ENCODE data around the gene DNMBP. TPM values are rescaled to one million over a fixed set of nuclear protein-coding genes. Genes with fewer than 3 reads are reported as not detected.

The DNMBP gene
- total and polyA plus RNA-seq, 2 of the 8 experiments (the other 6 are each of a cell fraction or from before 2014, with no cell fraction given), result 19.1 to 26.4 TPM

DNA sequence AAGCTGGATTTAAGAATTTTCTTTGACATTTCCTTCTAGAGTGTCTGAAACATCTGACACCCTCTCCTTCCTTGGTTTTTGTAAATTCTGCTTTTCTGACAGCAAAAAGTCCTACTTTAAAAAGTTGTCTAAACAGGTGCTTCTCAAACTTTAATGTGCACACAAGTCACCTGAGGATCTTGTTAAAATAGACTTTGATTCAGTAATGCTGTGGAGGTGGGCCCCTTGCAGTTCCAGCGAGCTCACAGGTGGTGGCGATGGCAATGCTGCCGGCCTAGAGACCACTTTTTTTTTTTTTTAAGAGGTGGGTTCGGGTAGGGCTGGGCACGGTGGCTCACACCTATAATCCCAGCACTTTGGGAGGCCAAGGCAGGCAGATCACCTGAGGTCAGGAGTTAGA, 150.2 kb downstream of the DNMBP start:
- H4K20me1 ChIP-seq (replicated peaks in 1 of 2; ENCODE audit: control insufficient read depth in 1 of 2, insufficient read depth in 2 of 2, low read length in 2 of 2), result no peaks in the 10 kb centered on the region
- H2AFZ ChIP-seq (ENCODE audit: low read length), result no peak overlapping the region
- FAIRE-seq (no peak), DNase-seq (ENCODE audit: low read depth in 1 of 2, low spot score in 2 of 2) (no peak)
- H2BK120ac ChIP-seq (replicated peaks; ENCODE audit: low read depth, low read length), result no peak overlapping the region
- no peaks in the 10 kb centered on the region for H3K27me3 ChIP-seq (replicated peaks in 1 of 4; ENCODE audit: control insufficient read depth in 3 of 4, extremely low read depth in 1 of 4, insufficient read depth in 3 of 4, low read length in 3 of 4)
- no peaks in the 10 kb centered on the region for H3K36me3 ChIP-seq (ENCODE audit: control insufficient read depth in 2 of 4, insufficient read depth in 4 of 4, low read length in 3 of 4)
- no peak overlapping the region for H4K91ac ChIP-seq (replicated peaks; ENCODE audit: insufficient read length, low read length)
- no peak overlapping the region for H3K4me3 ChIP-seq (ENCODE audit: extremely low read depth in 1 of 4, insufficient read depth in 2 of 4, low read depth in 3 of 4, low read length in 4 of 4)
- H4K8ac ChIP-seq (ENCODE audit: extremely low read depth, insufficient read depth, low read length), result no peak overlapping the region
- H2BK12ac ChIP-seq (ENCODE audit: low read depth, low read length), result no peak overlapping the region
- H3K4ac ChIP-seq (replicated peaks; ENCODE audit: insufficient read length, low read depth, low read length), result no peak overlapping the region
- H2AK5ac ChIP-seq (ENCODE audit: low read depth, low read length), result no peak overlapping the region
- WGBS, 2 experiments (ENCODE audit: extremely low coverage in 1 of 2, insufficient coverage in 1 of 2, insufficient read length in 1 of 2, insufficient replicate concordance in 2 of 2, low coverage in 1 of 2, low lambda C conversion rate in 2 of 2, missing lambda C conversion rate in 1 of 2), result 30% methylated on average over 5 of the region's 5 CpGs; no CpG with 5 or more reads in 1 of the 2 experiments
- no peak overlapping the region for H3K9ac ChIP-seq (replicated peaks in 1 of 4; ENCODE audit: extremely low read depth in 1 of 4, low read depth in 3 of 4, low read length in 3 of 4)
- no peak overlapping the region for H2BK15ac ChIP-seq (ENCODE audit: low read length)
- ChIA-PET CTCF (ENCODE audit: partially characterized antibody) (interaction anchor here (0.5 to 10.8 kb wide), 31 partner anchors 8 to 559 kb away, joined by 3 to 100 read pairs (median 4); no protein-coding TSS in a partner anchor), POLR2A (ENCODE audit: partially characterized antibody) (interaction anchor here (0.5 to 2.6 kb wide), 7 partner anchors 10 to 1358 kb away, joined by 4 to 13 read pairs (median 5); no protein-coding TSS in a partner anchor)
- H3K9me3 ChIP-seq (ENCODE audit: insufficient read depth in 2 of 2, low read depth in 1 of 2, low read length in 1 of 2), result no peaks in the 10 kb centered on the region
- no peak overlapping the region for H2BK20ac ChIP-seq (ENCODE audit: low read length)
- H2BK5ac ChIP-seq (ENCODE audit: low read depth, low read length), result no peak overlapping the region
- no peak overlapping the region for H3K23ac ChIP-seq (ENCODE audit: insufficient read length)
- H3K27ac ChIP-seq (ENCODE audit: low read depth, low read length), result no peak overlapping the region
- no peak overlapping the region for H3K18ac ChIP-seq (ENCODE audit: extremely low read depth, low read length)
- no peaks in the 10 kb centered on the region for H3K4me1 ChIP-seq (replicated peaks in 1 of 4; ENCODE audit: control insufficient read depth in 3 of 4, insufficient read depth in 4 of 4, low read length in 3 of 4)
- H3K79me2 ChIP-seq (ENCODE audit: control insufficient read depth in 1 of 2, insufficient read depth in 2 of 2, low read length in 2 of 2), result no peaks in the 10 kb centered on the region
- no peak overlapping the region for H3K4me2 ChIP-seq (ENCODE audit: insufficient read depth in 1 of 2, low read depth in 2 of 2, low read length in 2 of 2)
- H4K5ac ChIP-seq (ENCODE audit: insufficient read length, low read depth, low read length), result no peak overlapping the region
- no peaks in the 10 kb centered on the region; the same call in 1 of the 2 replicates for H3K23me2 ChIP-seq (ENCODE audit: low read depth, low read length)
- H3K14ac ChIP-seq (ENCODE audit: insufficient read length), result no peak overlapping the region
- H3K79me1 ChIP-seq (ENCODE audit: low read depth, low read length), result no peaks in the 10 kb centered on the region
- H3K56ac ChIP-seq (replicated peaks; ENCODE audit: insufficient read length, low read depth, low read length), result no peak overlapping the region
- TF ChIP-seq TEAD4 (IDR thresholded peaks at IDR 0.05; ENCODE audit: low read depth, low read length), result no peak
- TF ChIP-seq, protein P1, sequence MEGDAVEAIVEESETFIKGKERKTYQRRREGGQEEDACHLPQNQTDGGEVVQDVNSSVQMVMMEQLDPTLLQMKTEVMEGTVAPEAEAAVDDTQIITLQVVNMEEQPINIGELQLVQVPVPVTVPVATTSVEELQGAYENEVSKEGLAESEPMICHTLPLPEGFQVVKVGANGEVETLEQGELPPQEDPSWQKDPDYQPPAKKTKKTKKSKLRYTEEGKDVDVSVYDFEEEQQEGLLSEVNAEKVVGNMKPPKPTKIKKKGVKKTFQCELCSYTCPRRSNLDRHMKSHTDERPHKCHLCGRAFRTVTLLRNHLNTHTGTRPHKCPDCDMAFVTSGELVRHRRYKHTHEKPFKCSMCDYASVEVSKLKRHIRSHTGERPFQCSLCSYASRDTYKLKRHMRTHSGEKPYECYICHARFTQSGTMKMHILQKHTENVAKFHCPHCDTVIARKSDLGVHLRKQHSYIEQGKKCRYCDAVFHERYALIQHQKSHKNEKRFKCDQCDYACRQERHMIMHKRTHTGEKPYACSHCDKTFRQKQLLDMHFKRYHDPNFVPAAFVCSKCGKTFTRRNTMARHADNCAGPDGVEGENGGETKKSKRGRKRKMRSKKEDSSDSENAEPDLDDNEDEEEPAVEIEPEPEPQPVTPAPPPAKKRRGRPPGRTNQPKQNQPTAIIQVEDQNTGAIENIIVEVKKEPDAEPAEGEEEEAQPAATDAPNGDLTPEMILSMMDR (IDR thresholded peaks at IDR 0.05; ENCODE audit: control extremely low read depth in 1 of 3, insufficient read depth in 1 of 3, low read depth in 1 of 3, low read length in 3 of 3), result peak; percentile 58 to 60 (median 58)
- no peak for TF ChIP-seq KDM1A (IDR thresholded peaks at IDR 0.05; ENCODE audit: borderline replicate concordance, low read length)
- no peak for TF ChIP-seq CHD1 (IDR thresholded peaks at IDR 0.05; ENCODE audit: low read depth, low read length)
- no peak for TF ChIP-seq FOSL1 (IDR thresholded peaks at IDR 0.05; ENCODE audit: insufficient read depth, low read depth, low read length)
- no peak for TF ChIP-seq GTF2F1 (IDR thresholded peaks at IDR 0.05; ENCODE audit: borderline replicate concordance, low read depth, low read length)
- no peak for TF ChIP-seq EP300 (IDR thresholded peaks at IDR 0.05; ENCODE audit: borderline replicate concordance in 1 of 2, low read depth in 2 of 2, low read length in 2 of 2)
- TF ChIP-seq JUND (IDR thresholded peaks at IDR 0.05; ENCODE audit: low read length), result no peak
- TF ChIP-seq TBP (IDR thresholded peaks at IDR 0.05; ENCODE audit: low read depth, low read length), result no peak
- TF ChIP-seq EZH2 (IDR thresholded peaks at IDR 0.05; ENCODE audit: low read depth, low read length, severe bottlenecking), result no peak
- TF ChIP-seq ZNF274 (IDR thresholded peaks at IDR 0.05; ENCODE audit: borderline replicate concordance, extremely low read depth, low read length), result no peak

Data from H1 (cell line).